NCI-H446 treated with DMSO at 0.1 percent for 48 hours (cell line): Measurements from ENCODE around the gene ZRANB3.
"Not testable (repeated sequence)": the region's sequence is repeated elsewhere in the genome, so short reads cannot be mapped to it uniquely, and the experiment has no call there.

Experiments
- DNase-seq: peaks from one replicate; lab custom pipeline; 2025; lab: John Stamatoyannopoulos, UW

The ZRANB3 gene

GRCh38 chr2:135320465-135321355 lies 210.3 kb downstream of the ZRANB3 start:
- DNase-seq: no peak

- no peak for DNase-seq
Observed at GRCh38 chr2:135318808-135319207, 212.2 kb downstream of the ZRANB3 start.

- DNase-seq: no peak
Observed at GRCh38 chr2:135317375-135317774, 213.6 kb downstream of the ZRANB3 start.

GRCh38 chr2:135311962-135312361 lies 219.1 kb downstream of the ZRANB3 start:
- no peak for DNase-seq

- DNase-seq: no peak
Observed at GRCh38 chr2:135311268-135311667, 219.8 kb downstream of the ZRANB3 start.

- DNase-seq: no peak
Observed at GRCh38 chr2:135304694-135305093, 226.3 kb downstream of the ZRANB3 start.

- DNase-seq: no peak
Observed at GRCh38 chr2:135299658-135300244, 231.3 kb downstream of the ZRANB3 start.

- DNase-seq: no peak
Observed at GRCh38 chr2:135299165-135299564, 231.9 kb downstream of the ZRANB3 start.

- not testable (repeated sequence) for DNase-seq
Observed at GRCh38 chr2:135287121-135287520, 243.9 kb downstream of the ZRANB3 start.

- DNase-seq: no peak
Observed at GRCh38 chr2:135285391-135285790, 245.6 kb downstream of the ZRANB3 start.

GRCh38 chr2:135281379-135281778 lies 249.6 kb downstream of the ZRANB3 start:
- DNase-seq: no peak

GRCh38 chr2:135279209-135279608 lies 251.8 kb downstream of the ZRANB3 start:
- no peak for DNase-seq

GRCh38 chr2:135276525-135276924 lies 254.5 kb downstream of the ZRANB3 start:
- DNase-seq: no peak

GRCh38 chr2:135271006-135271405 lies 260.0 kb downstream of the ZRANB3 start:
- no peak for DNase-seq

- no peak for DNase-seq
Observed at GRCh38 chr2:135265960-135266490, 265.0 kb downstream of the ZRANB3 start.

- no peak for DNase-seq
Observed at GRCh38 chr2:135259123-135259522, 271.9 kb downstream of the ZRANB3 start.

- no peak for DNase-seq
Observed at GRCh38 chr2:135258193-135258592, 272.8 kb downstream of the ZRANB3 start.

- no peak for DNase-seq
Observed at GRCh38 chr2:135257383-135258090, 273.5 kb downstream of the ZRANB3 start.

- no peak for DNase-seq
Observed at GRCh38 chr2:135256531-135257260, 274.3 kb downstream of the ZRANB3 start.

- DNase-seq: no peak
Observed at GRCh38 chr2:135255208-135255607, 275.8 kb downstream of the ZRANB3 start.

- no peak for DNase-seq
Observed at GRCh38 chr2:135252805-135253458, 278.1 kb downstream of the ZRANB3 start.
